Adipocyte (in vitro differentiated cells): Measurements from ENCODE around the gene CMTM3.
"Not testable (repeated sequence)": the region's sequence is repeated elsewhere in the genome, so short reads cannot be mapped to it uniquely, and the experiment has no call there.

Source experiments
- DNase-seq: peaks from one replicate; pipeline ENCODE4 v3.0.0-alpha.2; 2015; ENCODE audit warnings: low read depth
- H3K27me3 ChIP-seq: replicated peaks from 2 replicates; pipeline ENCODE4 v1.7.0; 2013; ENCODE audit warnings: mild to moderate bottlenecking, low read length, moderate library complexity; ENCODE audit not compliant: control insufficient read depth, insufficient read depth
- H3K36me3 ChIP-seq: 2 replicates; pipeline ENCODE4 v1.7.0; 2013; ENCODE audit warnings: low read length, mild to moderate bottlenecking, moderate library complexity; ENCODE audit not compliant: control insufficient read depth, insufficient read depth, severe bottlenecking
- H3K4me1 ChIP-seq: 2 replicates; pipeline ENCODE4 v1.7.0; 2013; ENCODE audit warnings: mild to moderate bottlenecking, low read length, moderate library complexity; ENCODE audit not compliant: control insufficient read depth, insufficient read depth
- H3K4me3 ChIP-seq: 2 replicates; pipeline ENCODE4 v1.7.0; 2013; ENCODE audit warnings: mild to moderate bottlenecking, low read length, moderate library complexity
- H3K9ac ChIP-seq: 2 replicates; pipeline ENCODE4 v1.7.0; 2013; ENCODE audit warnings: mild to moderate bottlenecking, low read length, moderate library complexity
- H3K9me3 ChIP-seq: 2 replicates; pipeline ENCODE4 v1.7.0; 2013; ENCODE audit warnings: mild to moderate bottlenecking, low read length, moderate library complexity; ENCODE audit not compliant: control insufficient read depth

The CMTM3 gene

DNA sequence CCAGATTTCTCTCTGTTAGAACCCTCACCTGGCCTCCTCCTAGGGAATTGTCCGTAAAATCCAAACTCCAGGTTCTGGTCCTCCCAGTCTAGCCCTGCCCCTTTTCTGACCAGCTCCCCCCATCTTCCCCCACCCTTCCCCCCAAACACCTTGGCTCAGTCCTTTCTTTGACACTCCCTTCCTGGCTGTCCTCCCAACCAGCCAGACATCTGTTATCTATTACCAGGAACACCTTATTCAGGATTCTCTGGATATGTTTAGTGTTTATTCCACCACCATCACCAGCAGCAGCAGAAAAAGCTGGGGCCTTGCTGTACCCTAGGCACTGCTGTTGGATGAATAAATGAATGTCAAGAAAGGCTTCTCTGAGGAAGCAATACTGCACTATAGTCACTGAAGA lies 4.0 kb upstream of the CMTM3 start:
- H3K4me3 ChIP-seq: no peak overlapping the region
- H3K36me3 ChIP-seq: no peaks in the 10 kb centered on the region
- no peak overlapping the region for H3K9ac ChIP-seq
- no peaks in the 10 kb centered on the region for H3K27me3 ChIP-seq
- H3K4me1 ChIP-seq: peaks cover 6% of the 10 kb centered on the region
- no peak for DNase-seq
- H3K9me3 ChIP-seq: no peaks in the 10 kb centered on the region

DNA sequence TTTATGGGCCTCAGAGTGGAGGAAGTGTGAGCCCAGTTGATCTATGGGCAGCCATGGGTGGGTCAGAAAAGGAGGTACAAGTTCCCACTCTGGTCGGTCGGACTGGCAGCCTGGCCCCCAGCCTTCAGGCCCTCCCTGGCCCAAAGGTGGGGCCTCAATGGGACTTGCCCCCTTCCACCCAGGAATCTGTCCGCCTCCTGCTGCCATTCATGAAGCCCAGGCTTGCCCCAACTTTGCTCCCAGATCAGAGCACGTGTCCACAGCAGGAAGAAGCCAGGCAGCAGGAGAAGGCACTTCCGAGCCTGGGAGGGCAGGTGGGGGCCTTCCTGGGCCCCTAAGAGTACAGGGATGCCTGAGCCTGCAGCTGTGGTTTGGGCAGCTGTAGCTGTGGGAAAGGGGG lies 3.0 kb upstream of the CMTM3 start:
- Histone ChIP-seq H3K27me3 (no peaks in the 10 kb centered on the region), H3K4me1 (peaks cover 13% of the 10 kb centered on the region), H3K4me3 (no peak overlapping the region), H3K36me3 (no peaks in the 10 kb centered on the region), H3K9me3 (no peaks in the 10 kb centered on the region), H3K9ac (no peak overlapping the region)
- DNase-seq: no peak

DNA sequence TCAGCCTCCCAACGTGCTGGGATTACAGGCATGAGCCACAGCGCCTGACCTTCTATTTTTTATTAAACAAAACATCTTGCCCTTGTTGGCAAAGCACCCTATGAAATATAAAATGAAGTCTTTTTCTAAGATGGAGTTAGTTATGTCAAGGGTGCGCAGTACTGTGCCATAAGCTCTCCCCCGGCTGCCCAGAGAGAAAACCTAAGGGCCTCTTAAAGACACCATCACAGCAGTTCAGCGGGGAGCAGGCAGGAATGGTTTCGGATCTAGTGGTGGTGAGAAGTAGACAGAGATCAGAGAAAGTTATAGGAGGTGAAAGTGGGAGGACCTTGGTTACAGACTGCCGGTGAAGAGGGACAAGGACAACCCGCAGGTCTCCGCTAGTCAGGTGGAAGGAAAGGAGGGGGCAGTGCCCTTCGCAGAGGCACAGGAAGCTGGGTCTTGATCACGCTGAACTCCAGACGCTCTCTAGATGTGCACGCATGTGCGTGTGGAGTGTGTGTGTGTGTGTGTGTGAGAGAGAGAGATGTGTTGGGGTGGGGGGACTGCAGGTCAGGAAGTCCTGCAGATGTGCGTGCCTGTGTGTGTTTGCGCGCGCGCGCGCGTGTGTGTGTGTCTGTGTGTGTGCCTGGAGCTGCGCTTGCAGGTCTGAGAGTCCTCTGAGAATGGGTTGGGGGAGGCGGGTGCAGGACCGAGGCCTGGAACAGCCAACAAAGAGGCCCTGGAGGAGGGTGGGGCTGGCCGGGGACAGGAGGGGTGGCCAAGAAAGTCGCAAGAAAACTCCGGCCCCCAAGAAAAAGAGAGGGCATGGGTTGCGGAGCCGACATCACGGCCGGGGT lies 748 bp upstream of the CMTM3 start:
- Histone ChIP-seq H3K27me3 (no peaks in the 10 kb centered on the region), H3K4me1 (peaks cover 21% of the 10 kb centered on the region), H3K4me3 (peak overlapping the region; percentile 87), H3K9me3 (no peaks in the 10 kb centered on the region), H3K36me3 (no peaks in the 10 kb centered on the region), H3K9ac (peak overlapping the region; percentile 89)
- DNase-seq: no peak

DNA sequence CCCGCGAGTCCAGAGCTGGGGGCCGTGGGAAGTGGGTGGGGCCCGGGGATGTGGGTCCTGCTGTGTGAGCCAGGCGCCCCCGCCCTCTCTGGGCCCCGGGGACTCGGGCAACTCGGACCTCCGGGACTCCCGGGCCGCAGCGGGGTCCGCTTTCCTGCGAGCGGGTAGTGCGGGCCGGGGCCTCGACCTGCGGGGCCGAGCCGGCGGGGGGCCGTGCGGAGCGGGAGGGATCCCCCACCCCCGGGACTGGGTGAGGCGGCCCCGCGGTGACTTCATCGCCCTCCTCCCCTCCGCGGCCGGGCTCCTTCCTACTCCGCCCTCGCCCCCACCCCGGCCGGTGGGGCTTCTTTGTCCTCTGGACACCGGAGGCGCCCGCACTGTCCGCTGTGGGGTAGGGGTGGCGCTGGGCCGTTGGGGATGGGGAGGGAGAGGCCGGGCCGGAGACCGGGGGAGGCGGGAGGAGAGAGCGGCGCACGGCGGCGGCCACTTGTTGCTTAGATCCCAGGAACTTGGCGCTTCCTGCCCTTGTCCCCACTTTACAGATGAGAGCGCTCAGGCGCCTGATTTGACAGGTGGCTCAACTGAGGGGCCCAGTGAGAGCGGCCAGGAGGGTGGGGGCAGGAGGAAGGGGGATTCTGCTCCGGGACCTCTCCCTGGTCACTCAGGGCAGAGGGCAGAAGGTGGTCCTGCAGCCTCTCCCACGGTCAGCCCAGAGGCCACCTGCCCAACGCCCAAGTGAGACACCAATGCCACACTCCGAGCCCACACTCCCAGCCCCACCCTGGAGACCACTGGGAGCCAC lies 874 bp downstream of the CMTM3 start:
- Histone ChIP-seq H3K4me3 (peak overlapping the region; percentile 87), H3K36me3 (peaks cover 11% of the 10 kb centered on the region), H3K27me3 (no peaks in the 10 kb centered on the region), H3K9me3 (no peaks in the 10 kb centered on the region), H3K4me1 (peaks cover 25% of the 10 kb centered on the region), H3K9ac (peak overlapping the region; percentile 86)
- peak; percentile 80 for DNase-seq

DNA sequence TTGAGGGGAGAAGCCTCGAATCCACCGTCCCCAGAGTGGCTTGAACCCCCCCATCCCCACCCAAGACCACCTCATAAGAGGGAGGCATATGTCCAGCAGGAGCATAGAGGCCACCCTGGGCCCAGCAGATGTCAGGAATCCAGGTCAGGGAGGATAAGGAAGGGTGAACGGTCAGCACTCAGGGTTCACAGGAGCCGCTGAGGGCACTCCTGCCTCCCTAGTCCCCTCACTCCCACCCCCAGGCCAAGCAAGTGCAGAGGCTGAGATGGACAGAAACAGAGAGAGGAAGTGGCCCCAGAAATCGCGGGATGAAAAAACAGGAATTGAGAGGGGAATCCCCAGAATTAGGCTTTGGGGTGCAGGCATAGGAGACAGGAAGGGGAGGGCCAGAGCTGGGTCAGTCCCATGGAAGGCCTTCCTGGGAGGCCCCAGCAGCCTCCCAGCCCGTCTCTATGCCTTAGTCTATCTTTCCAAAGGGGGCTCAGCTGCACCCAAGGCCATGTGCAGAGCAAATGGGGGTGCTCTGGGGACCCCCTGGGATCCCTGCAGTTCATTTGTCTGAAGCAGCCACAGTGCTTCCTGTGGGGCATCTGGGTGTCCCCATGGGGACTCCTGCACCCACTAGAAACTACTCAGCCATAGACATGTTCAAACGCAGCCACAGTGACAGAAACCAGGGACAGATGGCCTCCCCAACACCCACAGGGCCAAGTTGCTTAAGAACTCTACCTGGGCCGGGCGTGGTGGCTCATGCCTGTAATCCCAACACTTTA lies 1.7 kb downstream of the CMTM3 start:
- Histone ChIP-seq H3K4me3 (peak overlapping the region; percentile 87), H3K9me3 (no peaks in the 10 kb centered on the region), H3K36me3 (peaks cover 19% of the 10 kb centered on the region), H3K27me3 (no peaks in the 10 kb centered on the region), H3K4me1 (peaks cover 25% of the 10 kb centered on the region), H3K9ac (peak overlapping the region; percentile 86)
- peak; percentile 10 for DNase-seq

DNA sequence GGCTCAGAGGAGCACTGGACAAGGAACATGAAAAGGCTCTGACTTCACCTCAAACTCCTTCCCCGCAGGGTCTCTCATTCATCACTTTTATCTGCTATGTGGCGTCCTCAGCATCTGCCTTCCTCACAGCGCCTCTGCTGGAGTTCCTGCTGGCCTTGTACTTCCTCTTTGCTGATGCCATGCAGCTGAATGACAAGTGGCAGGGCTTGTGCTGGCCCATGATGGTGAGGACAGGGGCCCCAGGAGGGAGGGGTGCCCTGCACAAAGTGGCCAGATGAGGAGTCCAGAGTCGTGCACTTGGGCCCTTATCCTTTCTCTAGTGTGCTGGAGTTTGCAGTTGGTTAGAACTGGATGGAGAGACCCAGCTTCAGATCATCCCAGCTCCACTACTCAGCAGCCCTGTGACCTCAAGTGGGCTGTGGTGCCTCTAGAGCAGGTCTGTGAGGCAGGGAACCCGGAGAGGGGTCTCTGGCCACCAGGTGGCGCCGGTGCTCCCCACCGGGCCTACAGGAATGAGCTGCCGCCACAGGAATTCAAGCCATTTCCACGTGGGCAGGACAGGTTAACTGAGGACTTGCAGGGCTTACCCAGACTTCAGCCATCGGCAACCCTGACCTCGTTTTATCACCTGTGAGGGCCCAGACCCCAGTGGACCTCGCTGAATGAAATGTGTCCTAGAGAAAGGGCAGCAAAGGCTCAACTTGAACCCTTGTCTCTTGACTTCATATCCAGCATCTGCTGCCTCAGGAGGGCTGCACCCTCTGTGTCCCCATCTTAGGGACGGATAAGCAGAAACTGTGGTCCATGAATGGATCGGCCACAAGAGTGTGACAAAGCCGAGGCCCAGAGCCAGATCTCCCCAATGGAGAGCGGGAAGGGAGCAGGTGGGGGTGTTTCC lies 4.0 kb downstream of the CMTM3 start:
- H3K27me3 ChIP-seq: no peaks in the 10 kb centered on the region
- DNase-seq: peak; percentile 94
- no peak overlapping the region for H3K4me3 ChIP-seq
- no peaks in the 10 kb centered on the region for H3K9me3 ChIP-seq
- H3K4me1 ChIP-seq: peaks cover 24% of the 10 kb centered on the region
- peak overlapping the region; percentile 62 for H3K9ac ChIP-seq
- peaks cover 41% of the 10 kb centered on the region for H3K36me3 ChIP-seq

DNA sequence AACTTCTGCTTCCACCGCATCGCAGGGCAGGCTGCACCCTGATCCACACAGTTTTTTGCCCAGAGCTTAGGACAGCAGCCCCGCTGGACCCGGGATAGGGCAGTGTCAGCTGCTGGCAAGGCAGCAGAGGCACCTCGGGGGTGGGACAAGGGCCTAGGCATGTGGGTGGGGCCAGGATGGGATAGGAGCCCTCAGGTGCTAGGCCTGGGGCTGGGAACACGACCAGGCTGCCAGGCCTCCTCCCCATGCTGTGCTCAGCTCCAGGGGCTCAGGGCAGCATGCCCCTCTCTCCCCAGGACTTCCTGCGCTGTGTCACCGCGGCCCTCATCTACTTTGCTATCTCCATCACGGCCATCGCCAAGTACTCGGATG lies 4.6 kb downstream of the CMTM3 start:
- Histone ChIP-seq H3K4me3 (no peak overlapping the region), H3K27me3 (no peaks in the 10 kb centered on the region), H3K9ac (peak overlapping the region; percentile 62), H3K9me3 (no peaks in the 10 kb centered on the region), H3K4me1 (peaks cover 19% of the 10 kb centered on the region), H3K36me3 (peaks cover 46% of the 10 kb centered on the region)
- no peak for DNase-seq

DNA sequence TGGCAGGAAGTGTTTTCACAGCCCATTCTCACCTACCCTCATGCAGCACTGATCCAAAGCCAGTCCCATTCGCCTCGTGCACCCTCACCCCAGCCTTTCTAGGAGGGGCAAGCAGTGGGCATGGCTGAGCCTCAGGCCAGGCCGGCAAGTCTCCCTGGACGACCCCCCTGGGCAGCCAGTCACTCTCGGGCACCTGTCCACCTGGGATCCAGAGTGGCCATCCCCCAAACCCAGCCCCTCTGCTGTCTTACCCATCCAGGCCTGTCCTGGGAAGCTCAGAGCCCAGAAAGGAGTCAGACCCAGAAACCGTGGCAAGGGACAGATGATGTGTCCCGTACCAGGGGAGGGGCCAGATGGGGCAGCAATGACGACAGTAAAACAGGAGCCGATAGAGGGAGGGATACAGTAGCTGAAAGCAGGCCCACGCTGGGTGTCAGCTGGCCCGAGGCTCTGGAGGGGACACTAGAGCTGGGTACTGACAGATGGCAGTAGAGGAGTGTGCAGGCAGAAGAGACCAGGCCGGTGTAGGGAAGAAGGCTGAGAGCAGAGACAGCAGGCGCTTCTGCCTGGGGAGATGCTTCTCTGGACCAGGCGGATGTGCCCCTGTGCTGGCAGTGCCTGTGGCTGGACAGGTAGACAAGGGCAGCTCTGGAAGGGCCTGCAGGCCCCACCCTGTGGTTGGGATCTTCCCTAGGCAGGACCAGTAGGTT lies 5.8 kb downstream of the CMTM3 start:
- H3K4me1 ChIP-seq: peaks cover 21% of the 10 kb centered on the region
- peaks cover 56% of the 10 kb centered on the region for H3K36me3 ChIP-seq
- H3K9ac ChIP-seq: no peak overlapping the region
- H3K27me3 ChIP-seq: no peaks in the 10 kb centered on the region
- no peak for DNase-seq
- no peaks in the 10 kb centered on the region for H3K9me3 ChIP-seq
- no peak overlapping the region for H3K4me3 ChIP-seq

DNA sequence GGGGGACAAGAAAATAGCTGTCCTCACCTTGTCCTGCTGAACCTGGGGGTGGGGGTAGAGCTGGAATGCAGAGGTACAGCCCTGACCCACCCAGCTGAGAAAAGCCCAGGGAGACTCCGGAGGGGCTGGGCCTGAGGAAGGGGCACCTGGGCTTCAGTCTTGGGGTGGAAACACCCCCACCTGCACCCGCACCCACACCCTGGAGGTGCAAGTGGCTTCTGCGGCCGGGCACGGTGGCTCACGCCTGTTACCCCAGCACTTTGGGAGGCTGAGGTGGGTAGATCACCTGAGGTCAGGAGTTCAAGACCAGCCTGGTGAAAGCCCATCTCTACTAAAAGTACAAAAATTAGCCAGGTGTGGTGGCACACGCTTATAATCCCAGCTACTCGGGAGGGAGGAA lies 7.4 kb downstream of the CMTM3 start:
- not testable (repeated sequence) for H3K4me3 ChIP-seq, H3K9ac ChIP-seq, H3K9me3 ChIP-seq, DNase-seq, H3K27me3 ChIP-seq
- Histone ChIP-seq H3K4me1 (peaks cover 28% of the 10 kb centered on the region), H3K36me3 (peaks cover 56% of the 10 kb centered on the region)

DNA sequence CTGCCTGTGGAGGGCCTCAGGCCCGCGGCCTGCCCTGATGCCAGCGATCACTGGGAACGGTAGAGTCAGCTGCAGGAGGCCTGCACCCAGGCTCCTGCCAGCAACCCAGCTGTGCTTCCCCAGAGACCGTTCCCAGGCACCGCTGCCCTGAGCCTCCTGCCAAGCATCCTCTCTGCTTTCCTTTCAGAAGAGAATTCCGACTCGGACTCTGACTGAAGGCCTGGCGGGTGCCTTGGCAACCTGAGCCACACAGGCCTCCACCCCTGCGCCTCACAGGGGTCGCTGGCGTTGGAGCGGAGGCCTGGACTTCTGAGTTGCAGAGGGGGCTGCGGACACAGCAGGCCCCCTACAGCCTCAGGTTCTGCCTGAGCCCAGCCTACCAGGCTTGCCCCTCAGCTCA lies 7.9 kb downstream of the CMTM3 start:
- no peak for DNase-seq
- peaks cover 33% of the 10 kb centered on the region for H3K4me1 ChIP-seq
- H3K36me3 ChIP-seq: peaks cover 56% of the 10 kb centered on the region

More for the DNA sequence above, 7.9 kb downstream of the CMTM3 start:
- Histone ChIP-seq H3K9ac (no peak overlapping the region), H3K27me3 (no peaks in the 10 kb centered on the region), H3K9me3 (no peaks in the 10 kb centered on the region), H3K4me3 (no peak overlapping the region)
